GM18868 (cell line): ENCODE data around the gene WFS1.
A peak's percentile ranks its signal among the peaks of the same experiment; 100 is the strongest.

Experiments
- ATAC-seq: cut with Tn5 transposase; IDR thresholded peaks from one replicate; pipeline ENCODE4 v1.9.1; 2021; ENCODE audit warnings: mild to moderate bottlenecking, moderate library complexity; ENCODE audit not compliant: unreplicated experiment

Gene WFS1

GRCh38 chr4:6322761-6323566, 53.3 kb downstream of the WFS1 start:
- ATAC-seq, result no peak

GRCh38 chr4:6324461-6324998, 54.9 kb downstream of the WFS1 start:
- no peak for ATAC-seq

DNA sequence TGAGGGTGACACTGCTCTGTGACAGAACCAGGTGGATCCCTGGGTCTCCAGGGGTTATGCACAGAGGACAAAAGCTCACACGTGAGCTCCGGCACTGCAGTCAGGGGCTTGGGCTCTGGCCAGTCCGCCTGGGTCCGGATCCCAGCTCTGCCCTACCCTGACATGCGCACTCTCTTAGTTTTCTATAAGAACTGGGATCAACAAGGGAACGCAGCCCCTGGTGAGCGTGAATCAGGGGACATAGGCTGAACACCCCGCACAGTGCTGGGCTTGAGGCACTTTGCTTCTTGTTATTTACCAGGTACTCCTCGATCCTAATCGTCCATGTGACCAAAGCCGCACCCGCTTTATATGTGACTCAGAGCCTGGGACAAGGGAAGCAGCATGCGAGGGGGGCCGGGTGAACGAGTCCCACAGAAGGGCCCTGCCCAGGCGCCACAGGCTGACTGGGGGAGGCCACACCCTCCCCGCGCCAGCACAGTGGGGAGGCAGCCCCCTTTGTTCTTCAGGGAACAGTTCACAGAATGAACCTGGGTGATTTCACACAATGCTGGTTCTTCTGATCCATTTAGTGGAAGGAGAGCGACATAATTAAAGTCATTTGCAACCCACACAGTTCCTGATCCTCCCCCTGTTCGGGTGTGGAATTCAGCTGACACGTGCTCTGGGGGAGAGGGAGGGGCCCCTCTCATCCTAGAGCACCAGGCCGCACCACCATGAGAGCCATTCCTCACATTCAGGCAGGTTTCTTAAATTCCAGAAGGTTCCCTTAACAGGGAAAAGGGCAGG, 55.5 kb downstream of the WFS1 start:
- ATAC-seq, result no peak

GRCh38 chr4:6325788-6326290, 56.2 kb downstream of the WFS1 start:
- no peak for ATAC-seq

- no peak for ATAC-seq
Observed at GRCh38 chr4:6326312-6327060, 56.8 kb downstream of the WFS1 start.

- ATAC-seq, result peak; percentile 64
Observed at GRCh38 chr4:6327220-6327917, 57.7 kb downstream of the WFS1 start.

DNA sequence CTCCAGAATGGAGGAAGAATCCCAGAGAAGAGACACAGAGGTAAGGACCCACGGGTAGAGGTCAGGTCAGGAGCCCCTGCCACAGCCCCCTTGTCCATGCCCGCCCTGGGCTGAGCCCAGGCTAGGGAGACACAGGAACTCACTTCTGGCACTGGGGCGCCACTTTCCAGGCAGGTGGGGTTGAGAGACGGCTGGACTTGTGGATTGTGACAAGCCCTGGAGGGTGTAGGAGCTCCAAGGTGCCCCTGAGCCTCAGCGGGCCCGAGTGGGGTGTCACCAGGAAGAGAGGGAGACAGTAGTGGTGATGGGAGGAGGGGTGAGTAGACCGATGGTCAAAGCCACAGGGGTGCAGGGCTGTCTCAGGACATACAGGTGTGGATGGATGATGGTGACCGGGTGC, 58.9 kb downstream of the WFS1 start:
- no peak for ATAC-seq

- no peak for ATAC-seq
Observed at GRCh38 chr4:6329478-6330383, 60.1 kb downstream of the WFS1 start.

DNA sequence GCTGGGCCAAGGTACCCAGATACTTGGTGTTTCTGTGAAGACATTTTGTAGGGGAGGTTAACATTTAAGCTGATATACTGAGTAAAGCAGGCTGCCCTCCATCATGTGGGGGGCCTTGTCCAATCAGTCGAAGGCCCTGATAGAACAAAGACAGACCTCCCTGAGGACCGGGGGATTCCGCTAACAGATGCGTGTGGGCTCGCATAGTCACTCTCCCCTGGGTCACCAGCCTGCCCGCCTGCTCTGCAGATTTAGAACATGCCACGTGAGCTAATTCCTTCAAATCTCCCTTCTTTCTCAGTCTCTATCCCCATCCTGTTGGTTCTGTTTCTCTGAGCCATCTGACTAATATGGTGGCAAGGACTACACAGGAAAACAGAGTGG, 60.7 kb downstream of the WFS1 start:
- no peak for ATAC-seq

DNA sequence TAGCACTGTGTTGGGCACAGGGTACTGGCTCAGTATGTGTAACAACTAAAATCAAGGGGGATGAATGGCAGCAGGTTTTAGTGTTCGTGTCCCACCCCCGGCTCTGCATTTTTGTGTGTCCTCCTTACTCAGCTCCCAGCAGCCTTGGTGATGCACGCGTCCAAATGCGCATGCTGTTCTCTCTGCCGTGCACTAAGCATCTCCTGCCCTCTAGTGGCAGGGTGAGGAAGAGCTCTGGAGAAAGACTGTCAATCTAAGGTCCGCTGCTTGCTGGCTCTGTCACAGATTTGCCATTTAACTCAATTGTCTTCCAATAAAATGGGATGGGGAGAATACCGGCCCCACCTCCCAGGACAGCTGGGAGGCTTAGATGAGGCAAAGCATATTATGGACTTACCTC, 61.4 kb downstream of the WFS1 start:
- ATAC-seq, result no peak

DNA sequence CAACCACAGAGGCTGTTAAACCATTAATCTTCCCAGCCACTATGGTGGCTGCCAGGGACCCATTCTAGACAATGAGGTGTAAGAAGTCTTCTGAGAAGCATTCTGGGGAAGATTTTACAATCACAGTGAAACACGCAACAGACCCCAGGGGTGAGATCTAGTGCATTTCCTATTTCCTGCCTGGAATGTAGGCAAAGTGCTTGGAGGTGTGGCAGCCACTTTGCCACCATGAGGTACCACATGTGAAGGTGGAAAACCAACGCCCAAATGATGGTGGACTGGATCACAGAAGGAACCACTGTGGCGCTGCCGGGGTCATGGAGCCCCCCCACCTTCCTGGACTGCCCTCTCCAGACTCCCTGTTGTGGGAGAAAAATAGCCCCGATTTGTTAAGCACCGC, 61.8 kb downstream of the WFS1 start:
- ATAC-seq, result no peak

GRCh38 chr4:6332042-6332668, 62.5 kb downstream of the WFS1 start:
- no peak for ATAC-seq

GRCh38 chr4:6332669-6333050, 63.0 kb downstream of the WFS1 start:
- ATAC-seq, result no peak

DNA sequence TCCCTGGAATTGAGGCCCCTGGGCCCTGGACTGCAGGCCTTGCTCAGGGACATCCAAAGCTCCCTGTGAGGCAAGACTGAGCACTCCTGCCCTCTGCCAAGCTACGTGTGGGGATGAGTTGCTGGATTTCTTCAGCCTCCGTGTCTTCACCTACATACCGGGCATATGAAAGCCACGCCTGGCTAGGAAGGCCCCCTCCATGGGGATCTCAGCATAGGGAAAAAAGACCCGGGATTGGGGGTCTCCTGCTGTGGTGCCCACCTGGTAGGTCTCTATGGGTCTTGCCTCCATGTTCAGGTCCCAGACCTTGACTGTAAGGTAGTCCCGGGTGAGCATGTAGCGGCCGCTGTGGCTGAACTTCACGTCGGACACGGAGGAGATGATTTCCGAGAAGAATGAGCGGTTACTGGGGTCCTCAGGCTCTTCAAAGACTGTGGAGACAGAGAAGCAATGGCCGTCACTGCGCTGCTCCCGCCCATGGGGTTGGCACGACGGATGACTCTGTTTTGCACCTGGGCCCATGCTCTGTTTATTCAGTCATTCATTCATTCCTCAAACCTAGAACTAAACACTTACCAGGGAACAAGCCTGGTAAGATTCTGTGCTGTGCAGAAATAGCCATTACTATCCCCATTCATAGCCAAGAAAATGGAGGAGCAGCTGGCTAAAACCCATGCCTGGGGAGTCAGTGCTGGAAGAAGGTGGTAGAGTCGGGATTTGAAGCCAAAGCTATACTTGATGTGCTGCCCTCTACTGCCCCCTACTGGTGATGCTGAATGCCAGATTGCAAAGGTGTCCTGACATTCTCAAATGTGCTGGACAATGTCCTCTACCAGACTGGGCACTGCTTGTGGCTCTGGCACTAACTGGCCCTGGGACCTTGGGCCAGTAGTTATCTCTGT, 63.9 kb downstream of the WFS1 start:
- ATAC-seq, result no peak

GRCh38 chr4:6334203-6334887, 64.7 kb downstream of the WFS1 start:
- no peak for ATAC-seq

DNA sequence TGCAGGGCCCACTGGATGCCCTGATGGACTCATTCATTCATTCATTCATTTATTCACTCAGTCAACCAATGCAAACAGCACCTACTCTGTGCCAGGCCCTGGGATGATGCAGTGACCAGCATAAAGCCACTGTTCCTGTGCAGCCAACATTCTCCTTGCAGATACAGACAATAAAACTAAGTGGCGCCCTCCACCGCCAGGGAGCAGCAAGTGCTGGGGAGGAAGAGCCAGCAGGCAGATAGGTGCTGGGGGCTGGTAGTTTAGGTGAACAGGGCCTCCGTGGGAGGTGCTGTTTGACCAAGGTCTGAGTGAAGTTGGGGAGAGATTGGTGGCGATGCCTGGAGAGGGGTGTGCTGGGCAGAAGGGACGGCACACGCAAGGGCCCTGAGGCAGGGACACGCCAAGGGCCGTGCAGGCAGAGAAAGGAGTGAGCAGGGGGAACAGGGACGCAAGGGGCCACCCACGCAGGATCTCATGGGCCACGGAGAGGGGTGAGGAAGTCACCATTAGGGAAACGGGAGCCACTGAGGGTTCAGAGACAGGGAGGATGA, 65.5 kb downstream of the WFS1 start:
- no peak for ATAC-seq

DNA sequence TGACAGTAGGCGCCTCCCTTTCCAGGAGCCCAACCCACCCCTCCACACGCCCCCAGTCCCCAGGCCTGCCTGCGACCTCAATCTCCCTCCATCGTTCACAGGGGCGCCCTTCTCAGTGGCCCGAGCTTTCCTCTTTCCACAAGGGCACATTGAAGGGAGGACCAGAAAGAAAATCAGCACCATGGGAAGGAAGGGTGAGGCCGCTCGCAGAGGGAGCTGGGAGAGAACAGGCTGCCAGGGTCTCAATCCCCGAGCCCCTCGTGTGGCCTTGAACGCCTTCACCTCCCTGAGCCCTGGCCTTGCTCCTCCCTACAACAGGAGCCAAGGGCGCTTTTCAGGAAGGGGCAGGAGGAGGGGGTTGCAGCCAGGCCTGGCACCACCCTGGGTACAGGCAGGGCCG, 66.5 kb downstream of the WFS1 start:
- no peak for ATAC-seq
